Hematopoietic multipotent progenitor cell treated with erythropoietin and hydrocortisone succinate and interleukin-3 and kit ligand, for 17 days (in vitro differentiated cells): ENCODE measurements around the gene SPARCL1.

Experiments used
- DNase-seq: peaks from one replicate; pipeline ENCODE4 v3.0.0-alpha.2; 2015; ENCODE audit warnings: low spot score

The SPARCL1 gene

DNA sequence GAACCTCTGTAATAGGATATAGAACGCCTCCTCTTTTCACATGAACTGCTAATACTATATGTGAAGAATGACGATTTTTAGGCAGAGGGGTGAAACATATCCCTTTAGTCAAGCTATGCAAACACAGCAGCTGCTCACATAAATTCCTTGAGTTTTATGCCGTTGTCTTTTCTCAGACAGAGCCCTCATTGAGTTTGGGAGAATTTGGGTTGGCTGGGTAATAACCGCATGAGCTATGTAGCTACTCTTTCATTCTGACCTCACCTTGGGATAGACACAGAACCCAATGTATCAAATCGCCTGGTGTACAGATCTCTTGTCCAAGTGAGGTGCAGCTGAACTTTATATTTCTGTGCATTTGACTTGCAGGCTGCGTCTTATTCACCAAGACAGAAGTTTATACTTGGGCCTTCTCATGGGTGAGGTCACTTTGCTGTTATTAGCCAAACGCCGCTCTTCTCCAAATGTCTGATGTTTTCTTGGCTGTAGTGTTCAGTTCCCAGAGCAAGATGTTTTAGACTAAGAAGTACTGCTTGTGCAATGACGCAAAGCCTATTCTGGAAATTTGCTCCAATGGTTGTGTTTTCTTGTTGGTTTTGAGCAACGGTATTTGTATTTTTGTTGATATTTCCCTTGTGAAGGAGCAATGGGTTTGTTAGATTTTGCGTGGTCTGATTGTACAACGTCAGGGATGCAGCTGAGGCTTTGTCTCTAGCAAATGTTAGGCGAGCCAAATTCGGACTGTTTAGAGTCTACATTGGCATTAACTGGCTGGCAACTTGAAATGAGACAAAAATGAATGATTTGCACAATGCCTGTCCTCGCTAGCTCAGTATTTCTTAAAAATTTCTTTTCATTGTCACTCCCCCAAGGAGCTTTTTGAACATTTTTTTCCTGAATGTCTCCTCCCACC is 11.2 kb upstream of the SPARCL1 start:
- no peak for DNase-seq

DNA sequence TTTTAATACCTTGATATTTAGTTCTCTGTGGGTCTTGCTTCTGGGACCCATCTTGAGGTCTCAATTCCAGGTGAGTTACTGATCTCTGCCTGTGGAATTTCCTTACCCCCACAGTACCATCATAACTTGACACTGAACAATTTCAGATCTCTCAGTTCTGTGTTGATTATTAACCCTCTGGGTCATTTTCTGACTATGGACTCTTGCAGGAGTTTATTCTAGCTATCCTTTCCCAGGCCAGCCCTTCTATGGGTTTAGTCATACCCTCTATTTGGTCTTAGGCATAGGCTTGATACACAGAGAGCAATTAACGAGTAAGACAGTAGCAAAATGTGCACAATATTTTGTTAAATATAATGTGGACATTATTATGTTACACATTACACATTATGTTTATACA is 3.7 kb upstream of the SPARCL1 start:
- DNase-seq, result no peak

DNA sequence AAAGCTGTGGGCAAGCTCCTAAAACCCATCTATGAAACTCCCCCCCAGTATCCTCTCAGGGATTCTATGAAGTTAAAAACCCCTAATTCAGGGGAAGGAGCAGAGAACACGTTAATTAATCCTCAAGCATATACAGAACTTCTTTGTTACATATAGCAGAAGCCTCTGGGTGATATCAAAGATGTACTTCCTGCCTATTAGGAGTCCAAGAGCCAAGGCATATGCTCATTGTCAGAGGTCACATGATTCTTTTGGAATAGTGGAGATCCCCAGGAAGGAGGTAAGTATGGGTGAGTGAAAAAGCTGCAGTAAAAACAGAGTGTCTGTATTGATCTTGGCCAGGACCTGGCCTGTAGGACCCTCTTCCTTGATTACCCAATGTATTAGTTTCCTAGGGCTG is 2.9 kb upstream of the SPARCL1 start:
- DNase-seq, result no peak

DNA sequence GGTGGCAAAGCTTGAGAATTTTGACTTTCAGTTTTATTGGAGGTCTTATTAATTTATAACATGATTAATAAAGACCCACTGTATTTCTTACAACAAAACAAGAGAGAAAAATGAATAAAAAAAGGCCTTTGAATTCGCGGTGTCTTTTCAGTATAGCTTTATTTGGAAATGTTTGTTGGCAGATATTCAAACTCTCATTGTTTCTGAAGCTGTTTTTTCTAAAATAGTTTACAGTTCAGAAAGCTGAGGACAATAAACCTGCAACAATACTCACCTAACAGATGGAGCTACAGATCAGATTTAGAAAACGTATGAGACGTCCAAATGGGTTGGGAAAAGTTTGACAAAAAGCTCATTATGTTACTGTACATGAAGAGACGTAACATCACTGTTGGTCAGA is 2.4 kb upstream of the SPARCL1 start:
- no peak for DNase-seq

DNA sequence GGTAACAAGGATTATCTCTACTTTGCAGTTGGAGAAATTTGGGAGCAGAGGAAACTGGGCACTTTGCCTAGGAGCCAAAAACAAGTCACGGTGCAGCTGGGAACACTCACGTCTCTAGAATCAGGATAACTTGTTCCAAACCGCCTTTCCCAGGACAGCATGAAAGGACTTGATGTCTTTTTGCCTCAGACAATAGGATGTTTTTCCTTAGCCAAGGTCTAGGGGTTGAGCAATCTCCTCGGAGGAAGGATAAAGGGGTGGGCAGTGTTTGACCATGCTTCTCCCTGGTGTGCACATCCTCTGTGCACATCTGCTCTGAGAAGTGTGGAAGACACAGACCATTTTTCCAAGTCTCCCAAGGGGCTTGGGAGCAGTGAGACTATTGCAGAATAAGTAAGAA is 1.7 kb upstream of the SPARCL1 start:
- DNase-seq, result no peak

DNA sequence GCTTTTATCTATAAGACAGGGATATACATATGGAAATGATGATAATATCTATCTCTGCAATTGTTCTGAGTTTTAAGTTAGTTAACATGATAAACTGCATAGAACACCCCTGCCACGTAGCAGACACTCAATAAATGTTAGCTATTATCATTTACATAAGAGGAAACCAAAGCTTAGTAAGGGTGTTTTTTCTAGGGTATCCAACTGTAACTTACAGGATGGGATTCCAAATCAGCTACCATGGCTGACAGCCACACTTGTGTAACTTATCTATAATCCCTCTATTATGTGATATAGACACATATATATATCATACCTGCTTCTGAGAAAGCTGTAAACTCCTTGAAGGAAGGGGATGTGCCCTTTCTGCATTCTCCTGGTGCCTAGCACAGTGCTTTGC is 1.1 kb upstream of the SPARCL1 start:
- DNase-seq, result no peak

DNA sequence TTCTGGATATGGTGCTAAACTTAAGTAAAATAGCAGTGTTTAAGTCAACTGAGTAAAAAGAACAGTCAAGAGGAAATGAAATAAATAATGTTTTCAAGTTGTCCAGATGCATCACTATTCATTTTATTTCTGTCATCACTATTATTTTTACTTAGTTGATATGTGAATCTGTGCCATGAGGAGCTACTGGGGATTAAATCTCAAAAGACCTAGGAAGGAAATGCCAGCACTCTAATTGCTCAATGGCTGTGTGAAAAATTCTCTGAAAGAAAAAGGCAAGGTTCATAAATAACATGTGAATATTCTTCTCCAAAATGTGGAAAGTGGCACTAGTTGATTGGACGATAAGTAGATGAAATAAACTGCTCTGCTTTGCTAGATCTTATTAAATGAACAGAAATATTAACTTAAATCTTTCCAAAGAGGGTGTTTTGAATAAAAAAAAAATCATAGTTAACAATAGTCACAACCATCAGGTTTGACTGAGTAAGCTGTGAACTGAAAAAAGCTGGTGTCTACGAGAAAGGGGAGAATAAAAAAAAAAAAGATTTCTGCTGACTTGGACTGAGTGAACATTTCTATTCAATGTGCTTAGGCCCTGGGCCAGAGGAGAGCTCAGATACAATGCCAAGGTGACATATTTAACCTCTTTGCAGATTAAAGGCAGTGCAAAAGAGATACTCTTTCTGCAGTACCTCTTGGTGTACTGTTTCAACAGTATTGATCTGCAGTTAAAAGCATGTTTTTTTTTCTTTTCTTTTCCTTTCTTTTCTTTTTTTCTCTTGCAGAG is 1.6 kb downstream of the SPARCL1 start:
- DNase-seq, result no peak

DNA sequence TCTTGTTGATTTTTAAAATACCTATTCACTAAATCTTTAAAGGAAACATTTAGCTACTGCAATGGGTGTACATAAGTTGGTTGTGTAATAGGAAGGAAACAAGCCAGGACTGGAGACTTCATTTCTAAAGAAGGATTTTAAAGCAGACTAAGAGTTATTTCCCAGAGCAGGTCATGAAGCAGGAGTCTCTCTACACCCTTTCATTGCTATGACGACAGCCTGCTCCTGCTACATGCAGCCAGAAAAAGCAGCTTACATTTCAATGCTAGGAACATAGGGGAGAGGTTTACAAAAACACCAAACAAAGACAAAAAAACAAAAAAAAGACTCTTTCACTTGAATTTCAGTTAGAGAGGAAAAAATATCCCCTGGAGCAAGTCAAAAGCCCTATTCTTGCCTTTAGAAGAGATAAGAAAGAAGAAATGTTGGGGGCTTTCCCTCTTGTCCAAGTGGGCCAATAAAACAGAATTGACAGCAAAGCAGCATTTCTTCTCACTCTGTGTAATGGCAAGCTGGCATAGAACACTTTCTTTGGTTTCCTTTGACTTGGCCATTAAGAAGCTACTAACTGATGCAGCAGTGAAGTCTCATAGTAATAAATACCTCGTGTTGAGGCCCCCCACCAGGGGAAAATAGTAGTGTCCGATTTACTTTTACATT is 3.4 kb downstream of the SPARCL1 start:
- DNase-seq, result no peak

DNA sequence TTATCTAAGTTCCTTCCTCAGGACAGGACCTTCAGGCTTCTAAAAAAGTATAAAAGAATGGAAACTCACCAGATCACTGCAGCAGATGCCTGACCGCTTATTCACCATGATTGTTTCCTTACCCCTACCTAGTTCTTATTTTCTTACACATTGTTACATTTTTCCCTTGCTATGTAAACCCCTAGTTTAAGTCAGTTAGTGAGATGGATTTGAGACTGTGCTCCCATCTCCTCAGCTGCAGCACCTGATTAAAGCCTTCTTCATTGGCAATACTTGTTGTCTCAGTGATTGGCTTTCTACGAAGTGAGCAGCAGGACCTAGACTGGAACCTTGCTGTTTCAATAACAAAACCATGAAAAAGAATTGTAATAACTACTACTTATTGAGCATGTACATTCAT is 4.7 kb downstream of the SPARCL1 start:
- DNase-seq, result no peak

DNA sequence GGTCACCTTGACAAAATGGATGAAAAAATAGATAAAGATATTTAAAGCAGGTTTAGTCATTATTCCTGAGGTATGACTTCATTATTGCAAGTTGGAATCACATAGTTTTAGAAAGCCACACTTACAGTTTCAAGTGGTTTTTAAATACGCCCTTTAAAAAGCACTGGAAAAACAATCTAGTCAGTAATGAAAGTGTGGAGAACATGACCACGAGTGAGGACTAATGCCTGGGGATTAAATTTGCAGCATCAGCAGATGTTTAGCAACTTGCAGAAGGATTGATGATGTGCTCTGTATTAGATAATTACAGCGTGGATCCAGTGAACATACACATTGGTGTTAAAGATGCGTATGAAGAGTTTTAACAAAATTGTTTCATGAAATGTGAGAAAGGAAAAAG is 5.9 kb downstream of the SPARCL1 start:
- no peak for DNase-seq

DNA sequence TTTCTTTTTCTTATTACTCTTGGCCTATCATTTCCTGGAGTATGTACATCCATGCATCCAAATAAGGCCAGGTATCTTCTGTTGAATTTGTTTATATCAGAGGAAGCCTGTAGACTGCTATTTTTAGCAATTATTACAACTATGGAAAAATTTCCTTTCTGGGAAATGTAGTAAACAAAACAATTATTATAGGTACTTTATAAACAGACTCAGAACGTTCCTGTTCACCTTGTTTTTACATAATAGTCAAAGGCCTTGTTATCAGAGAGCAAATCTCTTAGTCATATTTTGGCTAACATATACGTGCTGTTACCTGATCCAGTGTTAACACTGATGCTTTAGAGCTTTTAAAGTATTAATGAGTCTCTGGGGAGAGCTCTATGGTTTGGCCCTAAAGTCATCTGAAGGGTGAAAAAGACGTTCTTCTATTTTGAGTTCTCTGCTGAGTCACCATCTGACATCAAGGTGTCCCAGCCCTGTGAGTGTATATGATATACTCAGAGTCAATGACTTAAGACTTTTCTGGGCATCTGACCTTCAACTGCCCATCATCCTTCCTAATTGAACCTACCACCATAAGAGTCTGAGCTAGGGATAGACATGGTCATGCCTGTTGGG is 7.3 kb downstream of the SPARCL1 start:
- DNase-seq, result no peak

DNA sequence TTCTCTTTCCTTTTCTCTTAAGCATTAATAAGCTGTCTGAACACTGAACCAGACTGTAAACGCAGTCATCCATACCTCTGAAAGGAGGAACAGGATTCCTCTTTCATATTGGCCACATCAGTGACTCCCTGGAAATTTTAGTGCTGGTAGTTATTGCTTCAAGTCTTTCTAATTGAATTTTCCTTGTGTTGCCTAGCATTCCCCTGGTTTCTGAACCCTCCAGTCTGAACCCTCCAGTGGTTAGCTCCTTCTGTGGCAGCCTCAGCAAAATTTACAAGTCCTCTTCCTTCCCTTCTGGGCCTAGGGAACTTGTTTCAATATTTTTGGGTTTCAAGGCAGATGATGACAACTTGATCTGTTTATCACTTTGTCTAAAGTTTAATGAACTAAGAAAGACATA is 7.9 kb downstream of the SPARCL1 start:
- DNase-seq, result no peak

DNA sequence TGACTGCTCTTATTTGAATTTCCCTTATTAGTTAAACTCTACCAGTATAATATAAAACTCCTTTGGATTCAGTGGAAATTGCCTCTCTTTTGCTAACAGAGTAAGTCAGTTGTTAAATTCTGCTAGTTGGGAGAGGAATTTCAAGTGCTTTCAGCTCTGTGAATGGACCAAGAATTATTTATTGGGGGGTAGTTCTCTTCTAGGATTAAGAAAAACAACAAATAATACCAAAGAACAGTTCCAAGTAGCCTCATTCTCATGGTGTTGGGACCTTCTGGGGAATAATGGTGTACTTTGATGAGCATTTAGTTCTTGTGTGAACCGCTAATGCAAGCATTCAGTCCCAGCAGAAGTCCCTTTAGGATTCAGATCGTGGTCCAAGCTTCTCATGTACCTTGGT is 11.6 kb downstream of the SPARCL1 start:
- DNase-seq, result no peak

DNA sequence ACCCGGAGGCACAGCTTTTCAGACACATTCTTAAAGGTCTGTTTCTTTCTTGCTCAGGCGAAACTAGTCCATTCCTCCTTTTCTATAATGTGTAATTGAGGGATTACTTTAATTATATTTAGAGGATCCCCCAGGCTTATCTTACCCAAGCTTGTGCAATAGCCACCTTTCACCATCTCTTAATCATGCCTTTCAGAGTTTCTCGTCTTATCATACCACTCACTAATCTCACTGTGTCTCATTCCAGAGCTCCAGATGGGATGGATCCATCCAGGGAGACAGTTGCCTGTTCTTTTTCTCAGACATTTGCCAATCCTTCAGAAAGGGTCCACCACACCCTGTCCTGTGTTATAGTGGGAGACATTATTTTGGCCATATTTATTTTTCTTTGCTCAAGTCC is 12.5 kb downstream of the SPARCL1 start:
- no peak for DNase-seq

DNA sequence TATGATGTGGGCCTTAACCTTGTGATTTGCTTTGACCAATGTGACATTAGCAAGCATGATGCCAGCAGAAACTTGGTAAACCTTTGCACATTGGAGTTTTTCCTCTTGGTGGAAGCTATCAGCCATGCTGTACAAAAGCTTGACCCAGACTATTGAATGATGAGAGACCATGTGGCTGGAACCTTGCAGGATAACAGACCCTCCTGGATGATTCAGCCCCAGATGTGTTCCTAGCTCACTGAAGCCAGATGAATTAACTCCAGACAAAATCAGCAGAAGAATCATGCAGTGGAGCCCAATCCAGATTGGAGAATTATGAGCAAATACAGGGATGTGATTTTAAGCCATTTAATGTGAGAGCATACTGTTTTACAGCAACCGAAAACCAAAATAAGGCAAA is 16.8 kb downstream of the SPARCL1 start:
- DNase-seq, result no peak

DNA sequence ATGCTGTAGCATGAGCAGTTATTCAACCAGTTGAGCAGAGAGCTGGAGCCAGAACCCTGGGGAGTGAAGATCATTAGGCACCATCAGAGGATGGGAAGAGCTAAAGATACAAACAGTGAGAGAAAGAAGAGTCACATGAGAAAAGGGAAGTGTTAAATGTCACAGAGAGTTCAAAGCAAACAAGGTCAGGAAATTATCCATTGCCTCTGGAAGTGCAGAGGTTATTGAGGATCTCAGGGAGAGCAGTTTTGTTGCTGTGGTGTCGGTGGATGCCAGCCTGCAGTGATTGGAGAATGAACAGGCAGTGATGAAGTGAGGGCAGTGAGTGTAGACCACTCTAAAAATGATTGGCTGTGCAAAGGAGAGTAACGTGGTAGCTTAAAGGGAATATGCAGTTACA is 17.7 kb downstream of the SPARCL1 start:
- DNase-seq, result no peak

DNA sequence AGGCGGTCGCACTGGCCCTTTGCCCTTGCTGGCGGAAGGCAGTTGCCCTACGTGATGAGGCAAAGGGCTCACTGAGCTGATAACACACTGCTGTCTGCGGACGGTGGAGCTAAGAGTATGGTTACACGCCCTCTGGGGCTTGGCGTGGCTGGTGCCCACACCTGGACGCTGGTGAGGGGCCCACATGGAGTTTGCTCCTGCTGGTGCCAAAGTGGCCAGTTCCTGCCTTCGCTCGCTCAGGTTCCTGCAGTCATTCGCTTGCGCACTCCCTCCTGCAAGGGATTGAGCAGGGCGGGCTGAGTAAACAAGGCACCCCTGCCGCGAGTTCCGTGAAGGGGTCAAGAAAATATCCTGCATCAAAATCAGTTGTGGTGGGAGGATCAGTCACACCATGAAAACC is 18.4 kb downstream of the SPARCL1 start:
- no peak for DNase-seq

DNA sequence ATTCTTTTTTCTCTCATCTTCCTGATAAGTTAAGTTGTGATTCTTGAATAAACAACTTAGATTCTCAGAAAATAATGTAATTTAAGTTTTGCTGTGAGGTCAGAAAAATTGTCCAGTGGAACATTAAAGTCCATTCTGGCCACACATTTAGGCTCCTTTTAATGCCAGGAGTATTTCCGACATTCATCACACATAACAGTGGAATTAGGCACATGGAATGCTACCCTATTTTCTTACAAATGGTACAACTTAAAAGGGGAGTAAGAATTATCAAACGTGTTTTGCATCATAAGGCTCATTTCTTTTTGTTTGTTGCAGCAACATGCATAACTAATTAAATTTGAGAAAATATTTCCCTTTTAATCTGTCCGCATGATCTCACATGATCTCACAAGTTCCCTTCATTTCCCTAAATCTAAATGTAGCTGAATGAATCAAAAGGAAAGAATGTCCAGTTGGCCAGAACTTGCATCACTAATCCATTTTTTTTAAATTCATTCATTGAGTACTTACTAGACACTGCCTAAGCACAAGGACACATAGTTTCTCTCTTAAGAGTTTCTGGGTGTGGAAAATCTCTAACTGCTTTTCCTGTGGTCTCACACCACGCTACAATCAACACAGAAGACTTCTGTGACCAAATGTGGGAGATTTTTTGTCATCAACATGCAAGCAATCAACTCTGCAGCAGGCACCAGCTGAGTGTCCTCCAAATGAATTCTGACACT is 22.0 kb downstream of the SPARCL1 start:
- no peak for DNase-seq

DNA sequence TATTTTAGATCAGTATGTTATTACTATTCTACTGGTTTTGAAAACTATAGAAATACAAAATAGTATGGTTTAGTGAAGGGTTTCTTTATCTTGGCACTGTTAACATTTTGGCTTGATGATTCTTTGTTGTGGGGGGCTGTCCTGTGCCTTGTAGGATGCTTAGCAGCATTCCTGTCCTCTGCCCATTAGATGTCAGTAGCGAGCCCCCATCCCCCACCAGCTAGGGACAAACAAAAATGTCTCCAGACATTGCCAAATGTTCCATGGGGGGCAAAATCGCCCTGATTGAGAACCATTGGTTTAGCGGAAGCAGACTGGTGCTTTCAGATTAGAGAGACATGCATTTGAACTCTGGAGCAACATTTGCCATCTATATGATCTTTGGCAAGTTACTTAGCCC is 23.3 kb downstream of the SPARCL1 start:
- DNase-seq, result no peak

DNA sequence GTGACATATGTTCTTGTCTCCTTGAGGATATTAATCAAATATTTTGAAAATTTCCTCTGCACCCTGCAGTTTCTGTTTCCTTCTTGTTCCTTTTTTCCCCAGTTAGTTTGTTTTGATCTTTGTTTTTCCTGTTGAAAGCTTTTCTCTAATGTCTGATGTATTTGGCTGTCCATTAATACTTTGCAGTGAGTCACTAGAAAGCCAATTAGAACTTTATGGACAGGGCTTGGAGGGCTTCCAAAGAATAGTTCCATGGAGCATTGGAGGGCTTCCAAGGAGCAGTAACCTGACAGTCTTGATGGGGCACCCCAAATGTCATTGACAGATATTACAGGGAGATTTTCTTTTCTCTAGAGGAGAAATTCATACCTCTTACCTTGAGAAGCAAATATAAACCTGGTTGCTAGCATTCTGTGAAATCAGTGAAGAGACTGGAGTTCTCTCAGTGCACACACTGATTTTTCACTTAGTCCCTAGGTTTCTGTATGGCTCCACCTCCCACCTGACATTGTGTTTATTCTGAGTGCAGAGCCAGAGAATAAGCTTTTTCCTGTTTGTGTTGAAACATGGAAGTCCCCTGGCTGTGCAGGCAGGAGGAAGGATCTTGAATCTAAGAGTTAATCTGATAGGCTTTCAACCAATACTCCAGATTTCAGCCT is 26.5 kb downstream of the SPARCL1 start:
- no peak for DNase-seq

DNA sequence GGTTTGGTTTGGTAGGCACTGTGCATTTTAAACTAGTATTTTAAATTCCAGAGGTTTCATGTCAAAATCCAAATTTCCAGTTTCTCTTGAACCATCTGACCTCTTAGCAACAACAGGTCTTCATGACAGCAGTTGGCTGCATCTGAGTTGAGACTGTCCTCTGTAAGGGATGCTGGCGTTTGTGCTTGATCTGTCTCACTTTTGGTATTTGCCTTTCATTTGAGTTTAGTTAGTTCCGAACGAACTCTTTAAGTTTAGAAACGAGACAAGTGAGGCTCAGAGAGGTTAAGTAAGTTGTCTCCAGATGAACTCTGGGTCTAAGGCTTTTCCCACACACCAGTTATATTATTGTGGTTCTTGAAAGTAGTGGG is 29.1 kb downstream of the SPARCL1 start:
- DNase-seq, result no peak
